Activated CD4-positive, alpha-beta T cell treated with anti-CD3 and anti-CD28 coated beads for 1 hour (primary cell): ENCODE results near the gene AHCYL2.
A peak's percentile ranks its signal among the peaks of the same experiment; 100 is the strongest.
"Not testable (repeated sequence)": the region's sequence is repeated elsewhere in the genome, so short reads cannot be mapped to it uniquely, and the experiment has no call there.

Experiments
- DNase-seq: peaks from one replicate; pipeline ENCODE4 v3.0.0-alpha.2; 2020

AHCYL2 gene

GRCh38 chr7:129209067-129209926 lies 15.5 kb upstream of the AHCYL2 start:
- no peak for DNase-seq

- peak; percentile 46 for DNase-seq
Measured at GRCh38 chr7:129210256-129210988, 14.4 kb upstream of the AHCYL2 start.

DNA sequence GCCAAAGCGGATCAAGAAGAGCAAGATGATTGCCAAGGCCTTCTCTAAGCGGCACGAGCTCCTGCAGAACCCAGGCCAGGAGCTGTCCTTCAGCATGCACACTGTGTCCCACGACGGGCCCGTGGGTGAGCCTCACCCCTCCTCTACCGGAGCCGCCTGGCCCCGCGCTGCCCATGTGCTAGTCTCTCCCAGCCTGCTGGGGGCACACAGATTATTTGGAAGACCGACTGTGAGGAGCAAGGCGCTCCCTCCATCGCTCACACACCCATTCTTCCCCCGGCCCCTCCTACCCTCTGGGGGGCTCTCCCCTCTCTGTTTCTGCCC lies 13.9 kb upstream of the AHCYL2 start:
- no peak for DNase-seq

DNA sequence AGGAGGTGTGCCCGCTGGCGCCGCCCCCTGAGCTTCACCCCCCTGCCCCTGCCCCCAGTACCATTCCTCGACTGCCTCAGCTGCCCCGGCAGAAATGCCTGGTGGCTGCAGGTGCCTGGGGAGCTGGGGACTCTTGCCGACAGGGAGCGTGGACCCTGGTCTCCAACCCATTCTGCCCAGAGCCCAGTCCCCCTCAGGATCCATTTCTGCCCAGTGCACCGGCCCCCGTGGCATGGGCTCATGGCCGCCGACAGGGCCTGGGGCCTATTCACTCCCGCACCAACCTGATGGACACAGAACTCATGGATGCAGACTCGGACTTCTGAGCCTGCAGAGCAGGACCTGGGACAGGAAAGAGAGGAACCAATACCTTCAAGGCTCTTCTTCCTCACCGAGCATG lies 12.7 kb upstream of the AHCYL2 start:
- DNase-seq: no peak

- no peak for DNase-seq
Measured at GRCh38 chr7:129212596-129212995, 12.2 kb upstream of the AHCYL2 start.

- no peak for DNase-seq
Measured at GRCh38 chr7:129213828-129214227, 11.0 kb upstream of the AHCYL2 start.

DNA sequence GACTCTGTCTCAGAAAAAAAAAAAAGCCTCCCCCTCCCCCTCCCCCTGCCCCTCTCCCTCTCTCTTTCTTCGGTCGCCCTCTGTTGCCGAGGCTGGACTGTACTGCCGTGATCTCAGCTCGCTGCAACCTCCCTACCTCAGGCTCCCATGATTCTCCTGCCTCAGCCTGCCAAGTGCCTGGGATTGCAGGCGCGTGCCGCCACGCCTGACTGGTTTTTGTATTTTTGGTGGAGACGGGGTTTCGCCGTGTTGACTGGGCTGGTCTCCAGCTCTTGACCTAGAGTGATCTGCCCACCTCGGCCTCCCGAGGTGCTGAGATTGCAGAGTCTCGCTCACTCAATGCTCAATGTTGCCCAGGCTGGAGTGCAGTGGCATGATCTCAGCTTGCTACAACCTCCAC lies 9.1 kb upstream of the AHCYL2 start:
- not testable (repeated sequence) for DNase-seq

DNA sequence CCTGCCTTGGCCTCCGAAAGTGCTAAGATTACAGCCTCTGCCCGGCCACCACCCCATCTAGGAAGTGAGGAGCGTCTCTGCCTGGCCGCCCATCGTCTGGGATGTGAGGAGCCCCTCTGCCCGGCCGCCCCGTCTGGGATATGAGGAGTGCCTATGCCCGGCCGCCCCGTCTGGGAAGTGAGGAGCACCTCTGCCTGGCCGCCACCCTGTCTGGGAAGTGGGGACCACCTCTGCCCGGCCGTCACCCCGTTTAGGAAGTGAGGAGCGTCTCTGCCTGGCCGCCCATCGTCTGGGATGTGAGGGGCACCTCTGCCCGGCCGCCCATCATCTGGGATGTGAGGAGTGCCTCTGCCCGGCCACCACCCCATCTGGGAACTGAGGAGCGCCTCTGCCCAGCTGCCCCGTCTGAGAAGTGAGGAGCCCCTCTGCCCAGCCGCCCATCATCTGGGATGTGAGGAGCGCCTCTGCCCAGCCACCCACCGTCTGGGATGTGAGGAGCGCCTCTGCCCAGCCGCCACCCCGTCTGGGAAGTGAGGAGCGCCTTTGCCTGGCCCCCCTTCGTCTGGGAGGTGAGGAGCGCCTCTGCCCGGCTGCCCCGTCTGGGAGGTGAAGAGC lies 8.6 kb upstream of the AHCYL2 start:
- DNase-seq: not testable (repeated sequence)

GRCh38 chr7:129216821-129217416 lies 7.9 kb upstream of the AHCYL2 start:
- DNase-seq: not testable (repeated sequence)

DNA sequence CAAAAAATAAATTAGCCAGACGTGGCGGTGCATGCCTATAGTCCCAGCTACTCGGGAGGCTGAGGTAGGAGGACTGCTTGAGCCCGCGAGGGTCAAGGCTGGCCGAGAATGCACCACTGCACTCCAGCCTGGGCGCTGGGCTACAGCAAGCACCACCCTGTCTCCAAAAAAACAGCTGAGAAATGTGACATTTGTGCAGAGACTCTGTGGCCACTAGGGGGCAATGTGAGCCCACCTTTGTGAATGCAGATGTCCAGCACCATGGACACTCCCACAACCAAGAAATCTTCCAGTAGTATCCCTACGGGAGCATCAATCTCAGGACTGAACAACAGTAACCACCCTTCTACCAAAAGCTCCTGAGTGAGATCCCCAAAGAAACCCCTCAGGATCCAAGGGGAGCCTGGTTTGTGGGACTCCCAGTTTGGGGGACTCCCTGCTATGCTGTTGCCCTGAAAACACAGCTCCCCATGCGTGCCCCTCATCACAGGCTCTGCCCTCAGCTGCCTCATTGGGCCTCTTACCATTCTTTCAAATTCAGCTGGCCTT lies 6.2 kb upstream of the AHCYL2 start:
- peak; percentile 66 for DNase-seq

DNA sequence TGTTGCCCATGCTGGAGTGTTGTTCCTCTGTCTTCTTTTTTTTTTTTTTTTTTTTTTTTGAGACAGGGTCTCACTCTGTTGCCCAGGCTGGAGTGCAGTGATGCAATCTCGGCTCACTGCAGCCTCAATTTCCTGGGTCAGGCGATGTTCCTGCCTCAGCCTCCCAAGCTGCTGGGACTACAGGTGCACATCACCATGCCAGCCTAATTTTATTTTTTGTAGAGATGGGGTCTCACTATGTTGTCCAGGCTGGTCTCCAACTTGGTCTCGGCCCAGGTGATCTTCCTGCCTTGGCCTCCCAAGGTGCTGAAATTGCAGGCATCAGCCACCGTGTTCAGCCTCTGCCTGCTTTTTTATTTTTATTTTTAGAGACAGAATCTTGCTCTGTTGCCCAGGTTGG lies 5.7 kb upstream of the AHCYL2 start:
- not testable (repeated sequence) for DNase-seq

DNA sequence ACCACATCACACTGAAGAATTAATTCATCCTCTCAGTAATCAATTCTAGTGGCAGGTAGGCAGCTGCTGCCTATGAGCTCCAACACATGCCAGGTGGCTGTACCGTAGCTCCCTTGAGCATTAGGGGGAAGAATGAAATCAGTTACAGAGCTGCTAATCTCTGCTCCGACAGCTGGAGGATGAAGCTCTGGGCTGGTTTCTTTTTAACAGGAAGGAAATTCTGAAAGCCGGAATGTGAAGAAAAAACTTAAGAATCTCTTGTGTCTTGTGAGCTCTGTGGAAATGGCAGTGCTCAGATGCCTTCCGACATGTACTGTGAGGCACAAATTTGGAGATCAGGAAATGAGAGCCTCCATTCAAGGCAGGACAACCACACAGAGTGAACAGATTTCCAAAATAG lies 2.8 kb upstream of the AHCYL2 start:
- no peak for DNase-seq

- DNase-seq: peak; percentile 39
Measured at GRCh38 chr7:129225206-129225930, 538 bp downstream of the AHCYL2 start.

DNA sequence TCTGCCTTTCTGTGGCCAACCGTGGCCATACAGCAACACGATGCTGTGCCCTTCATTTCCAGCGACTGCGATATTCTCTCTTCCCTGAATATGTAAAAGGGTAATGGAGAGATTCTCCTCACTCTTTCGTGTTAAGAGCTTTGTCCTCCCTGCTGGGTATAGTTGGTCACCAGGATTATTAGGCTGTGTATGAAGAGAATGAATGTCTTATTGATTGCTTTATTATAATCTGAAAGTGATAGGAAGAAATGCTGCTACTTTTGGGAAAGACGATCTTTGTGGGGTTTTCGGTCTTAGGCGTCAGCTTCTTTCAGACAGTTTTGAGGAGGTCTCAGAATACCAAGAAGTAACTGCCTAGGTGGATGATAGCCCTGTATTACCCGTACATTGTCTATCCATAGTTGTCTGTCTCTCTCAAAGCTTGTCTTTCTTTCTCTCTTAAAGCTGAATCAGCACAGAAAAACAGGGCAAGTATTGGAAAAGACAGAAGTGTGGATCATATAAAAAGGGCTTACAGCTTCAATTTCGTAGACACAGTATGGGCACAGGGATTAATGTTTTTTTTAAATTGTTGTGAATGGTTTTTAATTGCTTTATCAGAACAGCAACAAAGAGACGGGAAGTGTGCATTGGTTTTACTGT lies 1.2 kb downstream of the AHCYL2 start:
- no peak for DNase-seq

DNA sequence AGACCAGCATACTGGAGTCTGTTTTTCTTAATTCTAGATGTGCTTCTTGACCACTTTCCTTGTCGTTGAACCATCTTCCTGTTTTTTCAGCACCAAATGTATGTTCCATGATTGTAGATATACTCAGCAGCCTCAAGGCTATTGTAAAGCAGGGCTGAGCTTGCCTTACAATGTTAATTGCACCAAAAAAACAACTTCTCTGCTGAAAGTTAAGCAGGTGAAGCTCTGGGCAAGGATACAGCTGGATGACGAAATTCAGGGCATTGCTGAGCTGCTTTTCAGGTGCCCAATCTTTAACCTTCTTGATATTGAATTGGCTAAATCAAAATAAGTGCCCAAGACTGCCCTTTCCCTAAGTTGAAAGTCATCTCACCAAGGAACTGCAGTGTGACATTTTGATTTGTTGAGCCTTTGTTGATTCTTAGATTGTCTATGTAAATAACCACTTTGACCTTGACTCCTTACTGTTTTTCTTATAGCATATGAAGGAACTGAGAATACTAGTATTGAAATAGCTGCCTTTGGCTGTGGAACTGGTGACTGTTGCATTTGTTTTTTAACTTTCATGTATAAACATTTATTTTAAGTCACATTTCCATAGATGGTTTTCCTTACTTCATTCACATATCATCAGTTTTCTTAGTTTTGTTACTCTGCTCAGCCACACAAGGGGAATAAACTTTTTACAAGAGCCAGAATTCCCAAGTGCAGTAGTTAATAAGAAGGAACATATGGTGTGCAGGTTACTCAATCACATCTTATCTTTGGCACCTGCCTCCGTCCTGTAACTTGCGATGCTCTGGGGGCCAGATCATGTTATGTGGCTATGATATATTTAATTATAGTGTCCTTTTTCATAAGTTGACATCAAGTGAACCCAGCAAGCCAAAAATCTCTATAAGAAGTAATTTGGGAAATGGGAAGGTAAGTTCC lies 3.1 kb downstream of the AHCYL2 start:
- no peak for DNase-seq

DNA sequence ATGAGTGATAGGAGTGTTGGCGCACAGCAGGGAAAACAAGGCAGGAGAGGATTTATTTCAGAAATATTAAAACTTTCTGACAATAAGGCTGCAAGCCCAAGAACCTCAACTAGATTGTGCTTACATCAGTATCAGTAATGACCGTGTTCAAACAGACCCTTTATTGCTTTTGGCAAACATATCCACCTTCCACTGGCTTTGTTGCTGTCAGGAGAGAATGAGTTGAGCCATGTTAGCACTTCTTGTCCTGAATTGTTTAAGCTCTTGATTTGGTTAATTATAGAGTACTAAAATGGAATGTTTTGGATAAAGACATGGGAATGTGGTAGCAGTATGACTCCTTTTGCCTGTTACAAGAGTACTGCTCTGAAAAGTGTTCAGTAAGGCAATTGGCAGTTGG lies 3.8 kb downstream of the AHCYL2 start:
- no peak for DNase-seq

DNA sequence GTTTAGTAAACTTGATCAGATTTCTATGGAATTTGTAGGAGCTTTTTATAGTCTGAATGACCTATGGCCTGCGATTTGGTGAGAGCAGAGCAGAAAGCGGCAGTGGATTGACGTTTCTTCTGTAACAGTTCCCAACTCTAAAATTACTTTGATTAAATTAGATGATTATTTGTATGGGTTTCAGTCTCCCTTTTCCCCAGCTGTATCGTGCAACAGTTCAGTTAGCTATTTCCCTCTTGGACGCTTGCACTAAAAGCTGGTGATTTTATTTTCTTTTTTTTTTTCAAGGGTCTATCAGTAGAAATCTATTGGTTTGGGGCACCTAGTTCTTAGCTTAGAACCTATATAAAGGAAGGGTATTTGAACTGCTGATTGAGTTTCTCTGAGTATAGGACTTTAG lies 6.8 kb downstream of the AHCYL2 start:
- no peak for DNase-seq

GRCh38 chr7:129238546-129238945 lies 13.7 kb downstream of the AHCYL2 start:
- no peak for DNase-seq

- no peak for DNase-seq
Measured at GRCh38 chr7:129240119-129240820, 15.4 kb downstream of the AHCYL2 start.

DNA sequence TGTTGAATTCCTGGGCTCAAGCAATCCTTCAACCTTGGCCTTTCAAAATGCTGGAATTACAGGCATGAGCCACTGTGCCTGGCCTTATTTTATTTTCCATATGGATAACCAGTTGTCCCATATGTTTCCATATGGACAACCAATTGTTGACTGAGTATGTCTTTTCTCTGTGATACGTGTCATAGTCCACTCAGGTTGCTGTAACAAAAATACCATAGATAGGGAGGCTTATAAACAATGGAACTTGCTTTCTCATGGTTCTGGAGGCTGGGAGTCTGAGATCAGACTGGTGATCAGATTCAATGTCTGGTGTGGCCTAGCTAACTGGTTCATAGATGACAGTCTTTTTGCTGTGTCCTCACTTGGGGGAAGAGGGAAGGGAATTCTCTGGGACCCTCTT lies 19.4 kb downstream of the AHCYL2 start:
- DNase-seq: no peak
